ENCODE data around the gene APLP2. TPM values are rescaled to one million over a fixed set of nuclear protein-coding genes. Genes with fewer than 3 reads are reported as not detected.
A peak's percentile ranks its signal among the peaks of the same experiment; 100 is the strongest.

The APLP2 gene
- total RNA-seq, 6 experiments from 2014 or later: 333 to 490 (median 458) TPM

- Mint-ChIP-seq H3K27me3 (ENCODE audit: insufficient read depth) (peaks cover 5% of the 10 kb centered on the region), H3K9me3 (no peaks in the 10 kb centered on the region), H3K27ac (peak overlapping the region; percentile 9; the same call in 1 of the 2 replicates), H3K4me3 (no peak overlapping the region), H3K4me1 (ENCODE audit: low read depth) (peaks cover 49% of the 10 kb centered on the region), H3K36me3 (ENCODE audit: low read depth) (peaks cover 53% of the 10 kb centered on the region)
- no peak for TF ChIP-seq CTCF (IDR thresholded peaks at IDR 0.05)
- DNase-seq: no peak
Measured at GRCh38 chr11:130121445-130121978, 51.8 kb downstream of the APLP2 start.

GRCh38 chr11:130122141-130122575 is 52.5 kb downstream of the APLP2 start:
- Mint-ChIP-seq H3K36me3 (ENCODE audit: low read depth) (peaks cover 53% of the 10 kb centered on the region), H3K27ac (peak overlapping the region; percentile 7; the same call in 1 of the 2 replicates), H3K4me3 (no peak overlapping the region), H3K9me3 (no peaks in the 10 kb centered on the region), H3K27me3 (ENCODE audit: insufficient read depth) (peaks cover 5% of the 10 kb centered on the region), H3K4me1 (ENCODE audit: low read depth) (peaks cover 49% of the 10 kb centered on the region)
- no peak for DNase-seq
- no peak for TF ChIP-seq CTCF (IDR thresholded peaks at IDR 0.05)

GRCh38 chr11:130123414-130124040 is 53.8 kb downstream of the APLP2 start:
- H3K9me3 Mint-ChIP-seq: no peaks in the 10 kb centered on the region
- no peak for DNase-seq
- peak overlapping the region; percentile 16; the same call in 1 of the 2 replicates for H3K4me3 Mint-ChIP-seq
- H3K4me1 Mint-ChIP-seq (ENCODE audit: low read depth): peaks cover 49% of the 10 kb centered on the region
- no peak for TF ChIP-seq CTCF (IDR thresholded peaks at IDR 0.05)
- H3K27ac Mint-ChIP-seq: peak overlapping the region; percentile 67
- H3K27me3 Mint-ChIP-seq (ENCODE audit: insufficient read depth): peaks cover 5% of the 10 kb centered on the region
- H3K36me3 Mint-ChIP-seq (ENCODE audit: low read depth): peaks cover 53% of the 10 kb centered on the region

GRCh38 chr11:130124096-130124495 is 54.4 kb downstream of the APLP2 start:
- peak; percentile 19; the same call in 1 of the 2 replicates for TF ChIP-seq CTCF (IDR thresholded peaks at IDR 0.05)
- no peaks in the 10 kb centered on the region for H3K9me3 Mint-ChIP-seq
- peaks cover 49% of the 10 kb centered on the region for H3K4me1 Mint-ChIP-seq (ENCODE audit: low read depth)
- peak overlapping the region; percentile 16; the same call in 1 of the 2 replicates for H3K4me3 Mint-ChIP-seq
- peaks cover 54% of the 10 kb centered on the region for H3K36me3 Mint-ChIP-seq (ENCODE audit: low read depth)
- peaks cover 6% of the 10 kb centered on the region for H3K27me3 Mint-ChIP-seq (ENCODE audit: insufficient read depth)
- DNase-seq: peak; percentile 86
- H3K27ac Mint-ChIP-seq: peak overlapping the region; percentile 67

- H3K27ac Mint-ChIP-seq: no peak overlapping the region
- H3K36me3 Mint-ChIP-seq (ENCODE audit: low read depth): peaks cover 51% of the 10 kb centered on the region
- H3K9me3 Mint-ChIP-seq: no peaks in the 10 kb centered on the region
- H3K4me1 Mint-ChIP-seq (ENCODE audit: low read depth): peaks cover 43% of the 10 kb centered on the region
- H3K4me3 Mint-ChIP-seq: no peak overlapping the region
- no peak for DNase-seq
- TF ChIP-seq CTCF (IDR thresholded peaks at IDR 0.05): no peak
- peaks cover 6% of the 10 kb centered on the region for H3K27me3 Mint-ChIP-seq (ENCODE audit: insufficient read depth)
Measured at GRCh38 chr11:130125638-130126037, 55.9 kb downstream of the APLP2 start.

Measured in HFFc6 (cell line).